BLaER1 (cell line): ENCODE measurements around the gene KIR2DL4.
A peak's percentile ranks its signal among the peaks of the same experiment; 100 is the strongest.
"Not testable (repeated sequence)": the region's sequence is repeated elsewhere in the genome, so short reads cannot be mapped to it uniquely, and the experiment has no call there.

Experiments
- H3K27ac ChIP-seq: shearing (Covaris generic); formaldehyde crosslinking; 2 replicates; pipeline ENCODE4 v1.8.1; 2022
- H3K27me3 ChIP-seq: shearing (Covaris generic); formaldehyde crosslinking; 2 replicates; pipeline ENCODE4 v1.8.1; 2022
- H3K36me3 ChIP-seq: shearing (Covaris generic); formaldehyde crosslinking; 2 replicates; pipeline ENCODE4 v1.8.1; 2022
- H3K4me1 ChIP-seq: shearing (Covaris generic); formaldehyde crosslinking; 2 replicates; pipeline ENCODE4 v1.8.1; 2022
- H3K4me2 ChIP-seq: shearing (Covaris generic); formaldehyde crosslinking; 2 replicates; pipeline ENCODE4 v1.8.1; 2022
- H3K4me3 ChIP-seq: shearing (Covaris generic); formaldehyde crosslinking; 2 replicates; pipeline ENCODE4 v1.8.1; 2022
- H3K9ac ChIP-seq: shearing (Covaris generic); formaldehyde crosslinking; 2 replicates; pipeline ENCODE4 v1.8.1; 2022
- H3K9me3 ChIP-seq: shearing (Covaris generic); formaldehyde crosslinking; 2 replicates; pipeline ENCODE4 v1.8.1; 2022
- H4K20me1 ChIP-seq: shearing (Covaris generic); formaldehyde crosslinking; 2 replicates; pipeline ENCODE4 v1.8.1; 2022
- Cebpa-rat ChIP-seq: shearing (Covaris generic); IDR thresholded peaks from 2 replicates; pipeline ENCODE4 v1.8.1; 2022

Gene KIR2DL4

DNA sequence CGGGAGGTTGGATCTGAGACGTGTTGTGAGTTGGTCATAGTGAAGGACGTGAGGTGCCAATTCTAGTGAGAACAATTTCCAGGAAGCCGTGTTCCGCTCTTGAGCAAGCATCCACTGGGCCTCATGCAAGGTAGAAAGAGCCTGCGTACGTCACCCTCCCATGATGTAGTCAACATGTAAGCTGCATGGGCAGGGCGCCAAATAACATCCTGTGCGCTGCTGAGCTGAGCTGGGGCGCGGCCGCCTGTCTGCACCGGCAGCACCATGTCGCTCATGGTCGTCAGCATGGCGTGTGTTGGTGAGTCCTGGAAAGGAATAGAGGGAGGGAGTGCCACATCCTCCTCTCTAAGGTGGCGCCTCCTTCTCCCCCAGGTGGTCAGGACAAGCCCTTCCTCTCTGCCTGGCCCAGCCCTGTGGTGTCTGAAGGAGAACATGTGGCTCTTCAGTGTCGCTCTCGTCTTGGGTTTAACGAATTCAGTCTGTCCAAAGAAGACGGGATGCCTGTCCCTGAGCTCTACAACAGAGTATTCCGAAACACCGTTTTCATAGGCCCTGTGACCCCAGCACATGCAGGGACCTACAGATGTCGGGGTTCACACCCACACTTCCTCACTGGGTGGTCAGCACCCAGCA is 17.2 kb upstream of the KIR2DL4 start:
- not testable (repeated sequence) for H3K4me1 ChIP-seq, H3K4me3 ChIP-seq, H3K27me3 ChIP-seq, H3K9ac ChIP-seq, H3K4me2 ChIP-seq, H3K27ac ChIP-seq, H4K20me1 ChIP-seq, H3K36me3 ChIP-seq
- peaks cover 15% of the 10 kb centered on the region for H3K9me3 ChIP-seq

DNA sequence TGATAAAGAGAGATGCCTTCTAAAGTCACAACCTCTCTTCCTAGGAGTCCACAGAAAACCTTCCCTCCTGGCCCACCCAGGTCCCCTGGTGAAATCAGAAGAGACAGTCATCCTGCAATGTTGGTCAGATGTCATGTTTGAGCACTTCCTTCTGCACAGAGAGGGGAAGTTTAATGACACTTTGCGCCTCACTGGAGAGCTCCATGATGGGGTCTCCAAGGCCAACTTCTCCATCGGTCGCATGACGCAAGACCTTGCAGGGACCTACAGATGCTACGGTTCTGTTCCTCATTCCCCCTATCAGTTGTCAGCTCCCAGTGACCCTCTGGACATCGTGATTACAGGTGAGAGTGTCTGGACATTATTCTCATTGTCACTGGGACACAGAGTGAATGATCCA is 15.3 kb upstream of the KIR2DL4 start:
- H3K27ac ChIP-seq, H3K27me3 ChIP-seq, H3K9ac ChIP-seq, H3K9me3 ChIP-seq, H3K4me2 ChIP-seq, H3K4me3 ChIP-seq, H3K36me3 ChIP-seq, H4K20me1 ChIP-seq: not testable (repeated sequence)
- peaks cover 14% of the 10 kb centered on the region; the same call in 1 of the 2 replicates for H3K4me1 ChIP-seq

GRCh38 chr19:54790711-54791110 is 12.7 kb upstream of the KIR2DL4 start:
- Histone ChIP-seq H3K4me3 (no peak overlapping the region), H3K4me1 (peaks cover 19% of the 10 kb centered on the region; the same call in 1 of the 2 replicates), H4K20me1 (no peaks in the 10 kb centered on the region), H3K36me3 (no peaks in the 10 kb centered on the region), H3K27me3 (no peaks in the 10 kb centered on the region), H3K9me3 (no peaks in the 10 kb centered on the region), H3K9ac (no peak overlapping the region), H3K27ac (no peak overlapping the region), H3K4me2 (no peak overlapping the region)
- TF ChIP-seq Cebpa-rat = no peak

DNA sequence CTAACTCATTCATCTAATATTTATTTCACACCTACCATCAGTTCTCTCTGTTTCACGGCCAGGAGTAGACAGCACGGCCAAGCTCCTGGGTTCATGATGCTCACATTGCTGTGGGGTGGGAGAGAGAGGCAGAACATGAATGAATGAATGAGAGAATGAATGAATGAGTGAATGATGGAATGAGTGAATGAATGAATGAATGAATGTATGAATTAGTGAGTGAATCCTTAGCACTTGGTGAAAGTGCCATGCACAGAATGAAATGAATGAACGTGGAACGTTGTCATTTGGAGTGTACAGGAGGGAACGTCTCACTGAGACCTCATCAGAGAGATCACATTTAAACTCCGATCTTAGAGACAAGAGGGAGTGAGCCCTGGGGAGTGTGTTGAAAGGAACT is 11.9 kb upstream of the KIR2DL4 start:
- no peaks in the 10 kb centered on the region for H3K9me3 ChIP-seq
- H3K4me2 ChIP-seq = peak overlapping the region; percentile 54; the same call in 1 of the 2 replicates
- H3K4me1 ChIP-seq = peaks cover 19% of the 10 kb centered on the region; the same call in 1 of the 2 replicates
- H3K4me3 ChIP-seq = no peak overlapping the region
- no peaks in the 10 kb centered on the region for H4K20me1 ChIP-seq
- H3K9ac ChIP-seq = no peak overlapping the region
- H3K27me3 ChIP-seq = no peaks in the 10 kb centered on the region
- no peak overlapping the region for H3K27ac ChIP-seq
- H3K36me3 ChIP-seq = no peaks in the 10 kb centered on the region
- no peak for TF ChIP-seq Cebpa-rat

DNA sequence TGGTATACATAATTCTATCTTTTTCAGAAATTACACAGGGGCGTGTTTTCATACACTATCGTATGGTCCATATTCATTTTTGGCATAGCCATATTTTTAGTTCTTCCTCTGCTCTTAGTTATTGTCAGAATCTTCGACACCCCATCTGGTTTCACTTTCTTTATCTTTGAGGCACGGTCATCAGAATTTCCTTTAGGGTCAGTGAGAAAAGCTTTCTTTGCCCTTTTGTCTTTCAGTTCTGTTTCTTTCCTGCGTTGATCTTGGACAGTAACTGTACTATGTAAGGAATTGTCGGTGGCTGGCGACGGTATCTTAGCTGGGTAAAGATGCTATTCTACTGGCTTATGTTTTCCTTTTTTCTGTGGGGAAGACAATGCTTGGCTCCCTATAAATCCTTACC is 10.6 kb upstream of the KIR2DL4 start:
- Histone ChIP-seq H3K4me2 (peak overlapping the region; percentile 54), H3K27me3 (no peaks in the 10 kb centered on the region)

DNA sequence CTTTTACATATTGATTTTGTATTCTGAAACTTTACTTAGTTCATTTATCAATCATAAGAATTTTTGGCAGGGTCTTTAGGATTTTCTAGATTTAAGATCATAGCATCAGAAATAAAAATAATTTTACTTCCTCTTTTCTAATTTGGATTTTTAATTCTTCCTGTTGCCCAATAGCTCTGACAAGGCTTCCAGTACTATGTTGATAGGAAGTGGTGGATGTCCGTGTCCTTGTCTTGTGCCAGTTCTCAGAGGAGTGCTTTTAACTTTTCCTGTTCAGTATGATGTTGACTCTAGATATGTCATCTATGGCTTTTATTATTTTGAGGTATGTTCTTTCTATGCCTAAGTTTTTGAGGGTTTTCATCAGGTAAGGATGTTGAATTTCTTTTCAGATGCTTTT is 7.7 kb upstream of the KIR2DL4 start:
- no peak overlapping the region for H3K9ac ChIP-seq
- H3K27me3 ChIP-seq = no peaks in the 10 kb centered on the region
- H3K36me3 ChIP-seq = no peaks in the 10 kb centered on the region
- TF ChIP-seq Cebpa-rat = peak; percentile 15; the same call in 1 of the 2 replicates
- no peak overlapping the region for H3K27ac ChIP-seq
- H3K4me2 ChIP-seq = no peak overlapping the region; the same call in none of the 2 replicates
- no peak overlapping the region for H3K4me3 ChIP-seq
- H4K20me1 ChIP-seq = no peaks in the 10 kb centered on the region
- no peaks in the 10 kb centered on the region for H3K9me3 ChIP-seq
- H3K4me1 ChIP-seq = peaks cover 19% of the 10 kb centered on the region; the same call in 1 of the 2 replicates

More for the DNA sequence above, 10.6 kb upstream of the KIR2DL4 start:
- Histone ChIP-seq H3K4me1 (peaks cover 19% of the 10 kb centered on the region; the same call in 1 of the 2 replicates), H4K20me1 (no peaks in the 10 kb centered on the region), H3K36me3 (no peaks in the 10 kb centered on the region), H3K27ac (no peak overlapping the region), H3K9me3 (no peaks in the 10 kb centered on the region), H3K4me3 (peak overlapping the region; percentile 13; the same call in 1 of the 2 replicates), H3K9ac (peak overlapping the region; percentile 41; the same call in 1 of the 2 replicates)
- no peak for TF ChIP-seq Cebpa-rat

GRCh38 chr19:54804101-54804500 is 691 bp downstream of the KIR2DL4 start:
- Histone ChIP-seq H4K20me1 (no peaks in the 10 kb centered on the region), H3K4me3 (no peak overlapping the region), H3K27ac (no peak overlapping the region), H3K9me3 (no peaks in the 10 kb centered on the region), H3K36me3 (no peaks in the 10 kb centered on the region), H3K9ac (no peak overlapping the region), H3K4me2 (no peak overlapping the region), H3K4me1 (no peaks in the 10 kb centered on the region), H3K27me3 (no peaks in the 10 kb centered on the region)
- TF ChIP-seq Cebpa-rat = no peak

DNA sequence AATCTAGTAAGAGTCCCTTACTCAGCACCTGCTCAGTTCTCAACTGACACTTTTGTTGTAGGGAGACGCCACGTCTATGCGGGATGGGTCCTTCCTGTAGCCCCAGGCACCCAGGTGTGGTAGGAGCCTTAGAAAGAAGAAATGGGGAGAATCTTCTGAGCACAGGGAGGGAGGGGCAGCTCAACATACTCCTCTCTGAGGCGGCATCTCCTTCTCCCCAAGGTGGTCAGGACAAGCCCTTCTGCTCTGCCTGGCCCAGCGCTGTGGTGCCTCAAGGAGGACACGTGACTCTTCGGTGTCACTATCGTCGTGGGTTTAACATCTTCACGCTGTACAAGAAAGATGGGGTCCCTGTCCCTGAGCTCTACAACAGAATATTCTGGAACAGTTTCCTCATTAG is 1.2 kb downstream of the KIR2DL4 start:
- no peaks in the 10 kb centered on the region for H3K4me1 ChIP-seq
- no peak overlapping the region for H3K4me2 ChIP-seq
- H3K9ac ChIP-seq = no peak overlapping the region
- H3K27ac ChIP-seq = no peak overlapping the region
- H3K4me3 ChIP-seq = no peak overlapping the region
- H3K27me3 ChIP-seq = no peaks in the 10 kb centered on the region
- H3K9me3 ChIP-seq = no peaks in the 10 kb centered on the region
- no peaks in the 10 kb centered on the region for H3K36me3 ChIP-seq
- no peak for TF ChIP-seq Cebpa-rat
- H4K20me1 ChIP-seq = no peaks in the 10 kb centered on the region

GRCh38 chr19:54805665-54806515 is 2.5 kb downstream of the KIR2DL4 start:
- Histone ChIP-seq H3K27ac (no peak overlapping the region), H3K4me3 (no peak overlapping the region), H3K9ac (no peak overlapping the region), H3K4me1 (no peaks in the 10 kb centered on the region), H4K20me1 (no peaks in the 10 kb centered on the region), H3K4me2 (no peak overlapping the region), H3K27me3 (no peaks in the 10 kb centered on the region), H3K9me3 (peaks cover under 1% of the 10 kb centered on the region; the same call in 1 of the 2 replicates), H3K36me3 (no peaks in the 10 kb centered on the region)
- no peak for TF ChIP-seq Cebpa-rat

- H3K27ac ChIP-seq = no peak overlapping the region
- no peaks in the 10 kb centered on the region for H4K20me1 ChIP-seq
- no peak overlapping the region for H3K4me2 ChIP-seq
- no peak overlapping the region for H3K9ac ChIP-seq
- H3K4me3 ChIP-seq = no peak overlapping the region
- H3K36me3 ChIP-seq = no peaks in the 10 kb centered on the region
- TF ChIP-seq Cebpa-rat = no peak
- no peaks in the 10 kb centered on the region for H3K4me1 ChIP-seq
- H3K9me3 ChIP-seq = peaks cover 6% of the 10 kb centered on the region
- H3K27me3 ChIP-seq = no peaks in the 10 kb centered on the region
These were observed 3.1 kb downstream of the KIR2DL4 start for GRCh38 chr19:54806516-54806838.

GRCh38 chr19:54814571-54814970 is 11.2 kb downstream of the KIR2DL4 start:
- H3K4me2 ChIP-seq, H3K27me3 ChIP-seq, H3K9ac ChIP-seq, H3K27ac ChIP-seq, H3K4me3 ChIP-seq, H3K4me1 ChIP-seq, H3K36me3 ChIP-seq, H4K20me1 ChIP-seq: not testable (repeated sequence)
- peaks cover 20% of the 10 kb centered on the region for H3K9me3 ChIP-seq

- peaks cover 16% of the 10 kb centered on the region for H3K9me3 ChIP-seq
- not testable (repeated sequence) for H3K9ac ChIP-seq, H3K27ac ChIP-seq, H3K27me3 ChIP-seq, H3K4me3 ChIP-seq, H3K36me3 ChIP-seq, H4K20me1 ChIP-seq, H3K4me1 ChIP-seq, H3K4me2 ChIP-seq
These were observed 12.8 kb downstream of the KIR2DL4 start, which contains the start of gene KIR3DL1 for GRCh38 chr19:54816251-54816650. Gene KIR3DL1, plus strand, starts transcription at chr19:54816468.
